GM10248 (cell line): ENCODE data around the gene ASB5.
A peak's percentile ranks its signal among the peaks of the same experiment; 100 is the strongest.
"Not testable (repeated sequence)": the region's sequence is repeated elsewhere in the genome, so short reads cannot be mapped to it uniquely, and the experiment has no call there.

Experiments
- CTCF ChIA-PET: fragments of 300-600 bp; sonication (Branson Sonifier 250); formaldehyde crosslinking; extraction: SDS; loops from one replicate; lab custom pipeline; 2021; ENCODE audit warnings: antibody characterized with exemption; lab: Yijun Ruan, JAX
- POLR2A ChIA-PET: fragments of 350-650 bp; sonication (Branson Sonifier 250); formaldehyde crosslinking; extraction: SDS; loops from one replicate; lab custom pipeline; 2020; ENCODE audit warnings: antibody characterized with exemption; lab: Yijun Ruan, JAX
- DNase-seq: peaks from one replicate; pipeline ENCODE4 v3.0.0; 2012; ENCODE audit errors: extremely low spot score
- CTCF ChIP-seq: IDR thresholded peaks from 2 replicates; pipeline ENCODE4 v1.5.1; 2012; ENCODE audit warnings: mild to moderate bottlenecking, low read depth; ENCODE audit errors: extremely low read depth, missing control alignments, control extremely low read depth

The ASB5 gene

GRCh38 chr4:176222149-176222548, 46.9 kb downstream of the ASB5 start:
- ChIA-PET POLR2A (no interaction called here), CTCF (interaction anchor here (1.8 kb wide), 1 partner anchor 26 kb away, joined by 4 read pairs; the partner anchor contains the start of gene SPATA4)
- DNase-seq, result no peak
- no peak for TF ChIP-seq CTCF

- DNase-seq, result no peak
- TF ChIP-seq CTCF, result peak; percentile 19
- CTCF ChIA-PET, result interaction anchor here (0.9 to 2.1 kb wide), 5 partner anchors 9 to 27 kb away, joined by 3 to 6 read pairs (median 4); no protein-coding TSS in a partner anchor
- POLR2A ChIA-PET, result no interaction called here
Observed at GRCh38 chr4:176217510-176217909, 51.5 kb downstream of the ASB5 start.

GRCh38 chr4:176212351-176212750, 56.7 kb downstream of the ASB5 start:
- CTCF ChIA-PET, result interaction anchor here (1.0 kb wide), 1 partner anchor 16 kb away, joined by 3 read pairs; no protein-coding TSS in a partner anchor
- DNase-seq, POLR2A ChIA-PET: not testable (repeated sequence)

- no peak for DNase-seq
- POLR2A ChIA-PET, result no interaction called here
- CTCF ChIA-PET, result no interaction called here
- TF ChIP-seq CTCF, result no peak
Observed at GRCh38 chr4:176210579-176211296, 58.3 kb downstream of the ASB5 start.

- no peak for DNase-seq
- CTCF ChIA-PET, result no interaction called here
- POLR2A ChIA-PET, result no interaction called here
- no peak for TF ChIP-seq CTCF
Observed at GRCh38 chr4:176210101-176210500, 58.9 kb downstream of the ASB5 start.

- ChIA-PET CTCF (no interaction called here), POLR2A (no interaction called here)
- no peak for DNase-seq
- no peak for TF ChIP-seq CTCF
Observed at GRCh38 chr4:176209535-176209934, 59.5 kb downstream of the ASB5 start.

GRCh38 chr4:176207839-176208238, 61.2 kb downstream of the ASB5 start:
- no peak for DNase-seq
- ChIA-PET CTCF (no interaction called here), POLR2A (no interaction called here)
- no peak for TF ChIP-seq CTCF
